Left forelimb (tissue), 1 donor: ENCODE data around the gene LNX1.
"Not testable (repeated sequence)": the region's sequence is repeated elsewhere in the genome, so short reads cannot be mapped to it uniquely, and the experiment has no call there.

Source experiments
- DNase-seq: peaks from one replicate; pipeline ENCODE4 v3.0.0-alpha.2; 2018; ENCODE audit warnings: low spot score

LNX1 gene

GRCh38 chr4:53494851-53495250, 96.4 kb downstream of the LNX1 start:
- DNase-seq = no peak

GRCh38 chr4:53490965-53491622, 100.2 kb downstream of the LNX1 start:
- DNase-seq = no peak

DNA sequence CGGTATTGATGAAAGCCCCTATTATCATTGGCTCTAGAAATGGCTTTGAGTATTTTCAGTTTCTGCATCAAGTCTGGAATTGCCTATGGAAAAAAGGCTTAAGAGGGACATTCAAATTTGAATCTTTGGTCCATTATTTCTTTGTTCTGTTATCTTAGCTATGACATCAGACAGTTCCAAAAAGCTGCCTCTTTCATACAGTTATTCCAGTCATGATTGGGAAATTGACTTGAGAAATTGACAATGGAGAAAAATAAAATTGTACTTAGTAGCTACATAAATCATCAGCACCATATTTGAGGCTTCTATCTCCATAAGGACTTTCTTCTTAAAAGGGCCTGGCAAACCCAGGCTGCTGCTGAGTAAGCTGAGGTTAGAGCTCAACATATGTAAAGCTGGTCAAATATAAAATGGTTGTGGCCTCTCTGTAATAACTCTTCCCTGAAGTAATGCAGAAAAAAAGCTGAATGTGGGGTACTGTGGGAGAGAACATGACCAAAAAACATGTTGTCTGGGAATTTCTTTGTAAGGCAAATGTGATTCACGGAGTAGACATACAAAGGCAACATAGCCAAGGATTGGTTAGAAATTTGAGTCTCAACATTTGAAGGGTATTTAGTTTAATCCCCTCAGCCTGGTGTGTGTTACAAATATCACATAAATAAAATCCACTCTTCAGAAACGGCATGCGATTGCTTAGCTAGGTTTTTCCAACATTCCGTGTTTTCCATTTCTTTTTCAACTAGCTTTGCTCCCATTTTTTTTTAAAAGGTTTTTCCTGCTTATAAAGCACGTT, 100.9 kb downstream of the LNX1 start:
- DNase-seq = no peak

- no peak for DNase-seq
These were observed 101.9 kb downstream of the LNX1 start for GRCh38 chr4:53489279-53489889.

DNA sequence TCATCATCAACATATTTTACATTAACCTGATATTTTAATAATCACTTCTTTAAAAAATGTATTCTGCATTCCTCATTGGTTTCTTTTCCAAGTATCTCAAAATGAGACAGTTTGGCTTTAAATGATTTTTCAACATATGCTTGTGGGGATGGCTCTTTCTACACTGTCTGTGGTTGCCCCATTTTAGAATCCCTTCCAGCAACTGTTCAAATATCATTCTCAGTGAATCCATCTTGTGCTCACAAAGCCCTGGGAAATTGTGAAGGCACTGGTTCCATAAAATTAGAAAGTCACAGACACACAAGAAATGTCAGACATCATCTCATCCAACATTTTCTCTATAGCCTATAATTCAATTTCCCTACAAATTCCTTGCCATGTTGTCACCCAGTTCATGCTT, 103.5 kb downstream of the LNX1 start:
- no peak for DNase-seq

DNA sequence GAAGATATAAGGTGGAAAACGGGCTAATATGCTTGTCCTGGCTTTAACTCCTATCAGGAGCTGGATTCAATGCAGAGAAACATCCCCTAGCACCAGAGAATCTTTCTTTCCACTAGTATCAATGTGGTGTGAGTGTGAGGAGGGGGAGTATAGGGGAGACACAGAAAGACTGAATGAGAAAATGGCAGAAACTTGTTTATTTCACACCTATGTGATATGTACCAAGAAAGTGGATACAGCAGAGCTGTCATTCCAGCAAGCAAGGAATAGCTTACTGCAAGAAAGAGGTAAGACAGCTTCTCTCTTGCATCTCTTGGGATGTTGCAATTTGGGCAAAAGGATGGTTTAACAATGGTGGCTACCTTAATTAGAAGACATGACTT, 105.6 kb downstream of the LNX1 start:
- DNase-seq = no peak

DNA sequence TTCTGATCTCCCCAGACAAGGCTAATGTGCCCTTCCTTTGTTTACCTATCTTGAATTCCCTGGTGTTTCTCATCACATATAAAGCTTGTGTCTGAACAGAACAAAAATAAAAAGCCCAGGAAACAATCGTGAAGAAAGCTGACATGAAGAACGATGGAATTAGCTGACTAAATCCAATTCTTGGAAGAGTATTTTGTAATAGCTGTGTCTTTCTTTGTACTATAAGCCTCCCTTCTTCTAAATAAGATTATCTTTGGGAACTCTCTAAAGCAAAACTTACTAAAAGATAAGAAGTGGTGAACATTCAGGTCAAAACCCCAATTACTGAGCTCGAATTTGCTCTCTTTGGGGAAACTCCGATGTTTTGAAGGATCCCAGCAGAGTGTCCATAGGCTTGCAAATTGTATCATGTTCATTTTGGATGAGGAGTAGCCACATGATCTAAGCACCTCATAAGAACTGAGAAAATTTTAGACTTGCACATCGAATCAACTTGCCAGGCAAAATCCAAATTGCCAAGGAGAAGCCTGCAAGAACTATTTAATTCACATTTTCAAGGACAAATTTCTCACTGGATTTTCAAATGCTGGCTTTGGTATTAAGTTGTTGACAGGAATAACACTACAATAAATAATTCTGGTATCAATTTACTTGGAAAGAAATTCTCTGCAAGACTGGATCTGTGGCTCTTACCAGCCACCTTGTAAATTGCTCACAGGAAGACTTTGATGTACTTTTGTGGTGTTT, 106.2 kb downstream of the LNX1 start:
- DNase-seq = no peak

- DNase-seq = no peak
These were observed 108.0 kb downstream of the LNX1 start for GRCh38 chr4:53483250-53483649.

GRCh38 chr4:53481586-53481985, 109.7 kb downstream of the LNX1 start:
- DNase-seq = no peak

- no peak for DNase-seq
These were observed 110.4 kb downstream of the LNX1 start for GRCh38 chr4:53480909-53481308.

DNA sequence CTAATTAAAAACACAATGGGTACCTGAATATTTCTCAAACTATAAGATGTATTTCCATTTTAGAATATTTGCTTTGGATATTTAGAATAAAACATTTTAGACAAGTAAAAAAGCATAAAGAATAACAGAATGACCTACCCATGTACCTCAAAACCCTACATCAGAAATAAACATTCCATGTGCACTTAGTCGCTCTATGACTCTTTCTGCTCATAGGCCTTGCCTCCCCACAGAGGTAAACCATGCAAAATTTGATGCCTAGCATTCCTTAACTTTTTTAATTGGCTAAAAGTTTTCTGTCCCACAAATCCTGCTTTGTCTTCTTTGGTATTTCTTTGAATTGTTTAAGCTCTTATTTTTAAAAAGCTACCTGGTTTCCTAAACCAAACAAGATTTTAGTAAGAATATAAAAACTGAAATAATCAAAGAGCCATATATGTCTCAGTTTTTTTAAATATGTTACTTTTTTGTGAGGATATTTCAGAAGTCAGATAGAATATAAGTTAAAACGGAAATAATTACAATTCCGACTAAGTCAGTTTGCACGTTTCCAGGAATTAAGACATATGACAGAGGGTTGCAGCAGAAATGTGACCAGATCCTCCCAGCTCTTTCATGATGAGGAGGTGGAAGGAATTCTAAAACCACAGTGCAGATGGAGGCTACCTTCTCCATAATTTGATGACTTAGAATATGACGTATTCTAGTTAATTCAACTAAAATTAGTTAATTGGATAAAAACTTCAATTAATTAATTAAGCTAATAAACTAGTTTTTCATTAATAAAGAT, 111.4 kb downstream of the LNX1 start:
- DNase-seq = no peak

GRCh38 chr4:53478671-53479456, 112.4 kb downstream of the LNX1 start:
- no peak for DNase-seq

DNA sequence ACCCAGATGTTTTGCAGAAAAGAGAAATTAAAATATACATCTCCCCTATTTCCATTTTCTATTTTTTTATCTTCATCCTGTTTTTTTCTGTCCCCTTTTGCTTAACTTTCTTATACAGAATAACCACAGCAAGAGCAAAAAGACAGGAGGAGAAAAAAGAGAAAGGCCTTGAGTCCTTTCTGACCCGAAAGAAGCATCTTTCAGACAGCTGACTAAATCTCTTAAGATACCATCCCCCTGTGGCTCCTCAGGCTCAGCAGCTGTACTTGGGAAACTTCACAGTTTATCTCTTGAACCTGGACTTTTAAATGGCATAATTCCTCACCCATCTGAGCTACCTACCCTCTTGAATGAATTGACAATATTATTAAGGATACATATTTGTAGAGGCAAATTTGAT, 113.7 kb downstream of the LNX1 start:
- no peak for DNase-seq

- DNase-seq = no peak
These were observed 114.2 kb downstream of the LNX1 start for GRCh38 chr4:53477038-53477565.

DNA sequence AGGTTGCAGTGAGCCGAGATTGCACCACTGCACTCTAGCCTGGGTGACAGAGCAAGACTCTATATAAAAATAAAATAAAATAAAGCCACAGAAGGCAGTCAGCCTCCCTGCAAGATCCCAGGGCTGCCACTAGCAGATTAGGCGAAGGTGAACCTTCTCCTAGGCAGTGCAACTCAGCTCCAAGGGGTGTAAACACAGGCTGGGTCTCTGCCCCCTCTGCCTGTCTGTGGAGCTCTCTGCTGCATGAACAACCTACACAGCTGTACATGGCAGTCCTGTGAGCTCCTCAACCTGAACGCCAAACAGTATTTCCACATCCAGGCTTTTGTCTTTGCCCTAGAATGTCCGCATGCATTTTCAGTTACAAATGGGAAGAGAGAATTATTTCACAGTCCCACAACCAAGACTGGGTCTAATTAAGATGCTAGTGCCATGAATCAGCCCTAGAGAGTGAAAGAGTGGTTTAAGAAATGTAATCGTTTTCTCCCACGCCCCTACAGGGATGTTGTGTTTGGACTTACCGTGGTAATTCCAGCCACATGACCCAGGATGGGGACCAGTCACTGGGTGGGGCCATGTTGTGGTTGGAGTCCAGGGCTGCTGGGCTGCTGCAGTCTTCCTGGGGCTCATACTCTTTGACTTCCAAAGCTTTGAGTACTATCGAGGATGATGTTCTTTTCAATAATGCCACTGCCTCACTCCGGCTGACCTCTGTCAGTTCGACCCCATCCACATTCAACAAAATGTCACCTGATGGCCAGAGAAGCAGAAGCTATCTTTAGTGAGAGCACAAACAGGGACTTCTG, 114.9 kb downstream of the LNX1 start:
- DNase-seq = no peak

- DNase-seq = not testable (repeated sequence)
These were observed 124.7 kb downstream of the LNX1 start for GRCh38 chr4:53466576-53466975.

- DNase-seq = no peak
These were observed 125.4 kb downstream of the LNX1 start for GRCh38 chr4:53465891-53466290.

DNA sequence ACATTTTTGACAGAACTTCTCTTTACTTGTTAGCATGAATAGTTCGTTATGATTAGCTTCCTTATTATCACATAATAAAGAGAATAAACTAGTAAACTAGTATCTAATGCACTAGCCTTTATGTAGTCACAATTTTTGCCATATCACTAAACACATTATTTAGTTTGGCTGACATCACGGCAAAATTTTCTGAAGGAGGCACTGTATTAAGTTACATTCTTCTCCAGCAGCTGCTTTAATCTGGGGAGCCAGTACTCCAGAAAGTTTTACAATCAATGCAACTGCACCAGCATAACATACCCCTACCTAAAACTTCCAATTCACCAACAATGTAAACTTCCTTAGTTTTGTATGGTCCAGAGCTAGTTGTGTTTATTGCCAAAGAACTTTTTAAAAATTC, 126.0 kb downstream of the LNX1 start:
- DNase-seq = no peak

DNA sequence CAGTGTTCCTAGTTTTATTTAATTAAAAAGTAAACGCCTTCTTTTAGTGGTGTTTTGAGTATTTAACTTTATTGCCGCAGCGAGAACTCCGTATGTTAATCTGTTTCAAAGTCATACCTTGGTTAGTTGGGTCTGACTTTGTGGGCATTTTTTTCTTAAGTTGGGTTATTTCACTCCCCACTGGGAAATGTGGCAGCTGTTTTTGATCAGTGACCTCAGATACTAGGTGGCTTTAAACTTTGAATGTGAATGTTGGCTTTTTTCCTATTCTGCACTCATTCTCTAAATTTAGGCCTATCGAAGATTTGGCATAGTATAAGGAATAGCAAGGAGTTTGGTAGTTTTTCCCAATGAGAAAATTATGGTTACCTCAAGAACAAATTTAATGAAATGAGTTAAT, 127.9 kb downstream of the LNX1 start:
- no peak for DNase-seq

DNA sequence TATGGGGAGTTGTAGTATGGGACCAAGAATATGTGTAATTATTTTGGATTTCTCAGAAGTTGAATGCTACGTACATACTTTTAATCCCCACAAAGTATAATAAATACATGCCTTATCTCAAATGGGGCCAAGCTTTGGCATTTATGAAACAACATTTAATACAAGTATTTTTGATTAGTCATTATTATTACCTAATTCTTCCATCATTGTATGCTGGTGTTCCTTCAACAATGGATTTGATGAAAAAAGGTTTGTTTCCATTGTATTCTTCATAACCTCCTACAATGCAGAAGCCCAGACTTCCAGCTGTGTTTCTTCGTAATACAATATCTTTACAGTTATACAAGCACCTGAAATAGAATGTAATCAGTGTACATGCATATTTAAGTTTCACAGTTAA, 130.0 kb downstream of the LNX1 start:
- DNase-seq = no peak
